GM19328 (cell line): ENCODE data around the gene QSOX1.

Experiments
- ATAC-seq: cut with Tn5 transposase; IDR thresholded peaks from one replicate; pipeline ENCODE4 v1.9.1; 2021; ENCODE audit warnings: mild to moderate bottlenecking, moderate library complexity; ENCODE audit not compliant: unreplicated experiment

Gene QSOX1

DNA sequence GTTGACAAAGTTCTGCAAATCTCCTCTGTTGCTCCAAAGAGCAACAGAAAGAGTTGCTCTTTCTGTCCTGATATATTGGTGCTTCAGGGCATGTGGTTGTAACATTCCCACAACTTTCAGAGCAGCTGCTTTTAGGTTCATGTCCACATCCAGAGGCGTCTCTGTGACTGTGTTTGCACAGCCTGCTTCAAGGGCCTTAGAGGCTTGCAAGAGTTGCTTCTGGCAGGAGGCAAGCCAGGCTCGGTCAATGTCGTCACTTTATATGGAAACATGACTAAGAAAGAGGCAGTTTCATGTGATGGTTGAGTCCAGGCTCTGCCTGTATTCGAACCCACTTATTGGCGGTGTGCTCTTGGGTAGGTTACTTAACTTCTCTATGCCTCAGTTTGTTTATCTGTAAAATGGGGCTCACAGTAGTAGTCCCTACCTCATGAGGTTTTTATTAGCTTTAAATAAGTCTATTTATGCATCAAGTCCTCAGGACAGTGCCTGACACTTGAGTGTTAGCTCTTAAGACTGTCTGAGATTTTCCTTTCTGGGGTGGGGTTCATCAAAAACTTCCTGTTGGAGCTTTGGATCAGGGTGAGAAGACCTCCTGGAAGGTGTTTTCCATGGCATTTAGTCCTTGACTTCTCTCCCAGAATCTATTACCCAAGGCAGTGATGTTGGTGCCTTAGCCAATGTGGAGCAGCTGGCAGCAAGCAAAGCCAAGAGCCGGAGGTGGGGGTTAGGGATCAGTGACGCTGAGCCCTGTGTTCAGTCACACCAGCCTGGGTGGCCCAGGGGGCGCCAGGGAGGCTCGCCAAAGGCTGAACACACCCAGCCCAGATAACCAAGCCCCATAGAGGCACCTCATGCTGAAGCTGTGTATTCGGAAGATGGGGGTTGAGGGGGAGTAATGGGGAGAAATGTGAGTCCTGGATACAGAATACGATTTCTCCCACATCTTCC lies 94.3 kb downstream of the QSOX1 start:
- ATAC-seq, result no peak

DNA sequence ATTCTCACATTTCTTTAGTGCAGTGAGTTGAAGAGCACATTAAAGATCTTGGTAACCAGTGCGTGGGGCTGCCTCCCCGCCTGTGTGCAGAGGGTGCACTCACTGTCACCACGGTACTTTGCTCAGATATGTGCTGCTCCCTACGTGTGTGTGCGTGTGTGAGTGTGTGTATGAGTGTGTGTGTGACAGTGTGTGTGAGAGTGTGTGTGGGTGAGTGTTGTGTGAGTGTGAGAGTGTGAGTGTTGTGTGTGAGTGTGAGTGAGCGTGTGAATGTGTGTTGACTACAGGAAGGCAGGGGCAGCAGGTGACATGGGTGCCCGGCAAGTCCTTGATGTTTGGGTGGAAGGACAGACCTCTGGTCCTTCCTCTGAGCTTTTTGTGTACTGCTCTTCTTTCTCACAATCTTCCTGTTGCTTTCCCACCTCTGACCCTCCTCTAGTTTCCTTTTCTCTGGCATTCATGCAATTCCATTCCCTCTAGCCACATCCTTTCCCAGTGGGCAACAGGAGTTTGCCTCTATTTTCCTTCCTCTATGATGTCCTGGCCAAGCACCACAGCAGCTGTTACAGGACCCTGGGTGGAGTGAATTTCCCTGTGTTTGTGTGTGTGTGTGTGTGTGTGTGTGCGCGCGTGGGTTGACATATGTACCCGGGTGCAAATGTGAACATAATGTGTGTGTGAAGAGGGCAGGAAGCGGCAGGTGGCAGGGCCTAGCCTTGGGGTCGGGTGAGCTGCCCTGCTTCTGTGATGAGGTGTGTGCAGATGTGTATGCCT lies 95.2 kb downstream of the QSOX1 start:
- no peak for ATAC-seq

- ATAC-seq, result no peak
These were observed 95.8 kb downstream of the QSOX1 start for GRCh38 chr1:180250499-180250770.

DNA sequence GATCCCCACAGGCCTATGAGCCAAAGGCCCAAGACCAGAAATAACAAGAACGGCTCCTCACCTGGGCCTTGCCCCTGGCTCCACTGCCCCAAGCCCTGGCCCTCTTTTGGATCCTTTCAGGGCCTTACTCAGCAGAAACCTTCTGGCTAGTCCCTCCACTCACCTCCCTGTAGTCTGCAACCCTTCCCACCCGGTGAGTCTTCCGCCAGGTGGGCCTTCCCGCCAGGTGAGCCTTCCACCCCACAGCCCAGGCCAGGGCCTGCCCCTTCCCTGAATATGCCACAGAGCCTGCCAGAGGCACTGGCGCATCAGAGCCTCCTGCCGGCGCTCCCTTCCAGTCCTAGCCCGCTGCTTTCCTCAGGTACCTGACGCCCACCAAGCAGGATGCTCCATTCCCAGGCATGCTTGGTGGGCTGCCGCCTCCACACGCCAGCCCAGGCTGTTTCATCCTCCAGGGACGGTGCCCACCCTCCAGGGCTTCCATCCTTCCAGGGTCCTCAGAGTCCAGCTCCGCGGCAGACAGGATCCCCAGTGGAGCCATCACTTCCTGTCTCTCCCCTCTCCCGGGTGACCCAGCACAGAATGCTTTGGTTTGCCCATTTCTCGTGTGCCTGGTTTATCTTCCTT lies 96.3 kb downstream of the QSOX1 start:
- ATAC-seq, result no peak

DNA sequence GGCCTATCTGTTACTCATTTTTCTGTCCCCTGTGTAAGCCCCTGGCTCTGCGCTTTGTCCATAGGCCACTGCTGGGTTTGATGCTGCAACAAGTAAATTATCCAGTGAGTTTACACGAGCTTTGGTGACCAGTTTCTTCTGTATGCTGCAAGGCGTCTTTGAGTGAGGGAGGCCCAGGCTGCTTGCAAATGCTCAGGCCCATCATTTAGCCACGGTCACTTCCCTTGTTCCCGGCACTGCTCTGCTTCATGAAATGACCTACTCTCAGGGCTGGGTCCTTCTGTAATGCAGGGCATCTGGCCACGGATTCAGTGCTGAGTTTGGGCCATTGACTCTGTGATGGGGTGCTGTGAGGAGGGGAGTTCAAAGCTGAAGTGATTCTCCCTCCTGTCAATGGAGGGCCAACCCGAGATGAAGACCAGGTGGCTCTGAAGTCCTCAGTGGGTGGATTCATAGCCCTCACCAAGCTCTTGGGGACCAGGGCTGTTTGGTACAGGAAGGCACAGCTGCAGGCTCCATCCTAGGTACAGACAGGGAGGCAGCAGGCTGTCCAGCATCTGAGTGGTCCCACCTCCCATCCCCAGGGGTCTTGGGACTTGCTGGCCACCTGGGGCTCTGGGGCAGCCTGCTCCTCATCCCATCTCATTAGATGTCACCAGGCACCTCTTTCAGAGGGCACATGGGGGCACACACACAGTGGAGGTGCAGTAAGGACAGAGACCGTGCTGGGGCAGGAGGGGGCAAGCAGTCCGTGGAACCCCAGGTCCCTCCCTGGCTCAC lies 97.0 kb downstream of the QSOX1 start:
- ATAC-seq, result no peak

DNA sequence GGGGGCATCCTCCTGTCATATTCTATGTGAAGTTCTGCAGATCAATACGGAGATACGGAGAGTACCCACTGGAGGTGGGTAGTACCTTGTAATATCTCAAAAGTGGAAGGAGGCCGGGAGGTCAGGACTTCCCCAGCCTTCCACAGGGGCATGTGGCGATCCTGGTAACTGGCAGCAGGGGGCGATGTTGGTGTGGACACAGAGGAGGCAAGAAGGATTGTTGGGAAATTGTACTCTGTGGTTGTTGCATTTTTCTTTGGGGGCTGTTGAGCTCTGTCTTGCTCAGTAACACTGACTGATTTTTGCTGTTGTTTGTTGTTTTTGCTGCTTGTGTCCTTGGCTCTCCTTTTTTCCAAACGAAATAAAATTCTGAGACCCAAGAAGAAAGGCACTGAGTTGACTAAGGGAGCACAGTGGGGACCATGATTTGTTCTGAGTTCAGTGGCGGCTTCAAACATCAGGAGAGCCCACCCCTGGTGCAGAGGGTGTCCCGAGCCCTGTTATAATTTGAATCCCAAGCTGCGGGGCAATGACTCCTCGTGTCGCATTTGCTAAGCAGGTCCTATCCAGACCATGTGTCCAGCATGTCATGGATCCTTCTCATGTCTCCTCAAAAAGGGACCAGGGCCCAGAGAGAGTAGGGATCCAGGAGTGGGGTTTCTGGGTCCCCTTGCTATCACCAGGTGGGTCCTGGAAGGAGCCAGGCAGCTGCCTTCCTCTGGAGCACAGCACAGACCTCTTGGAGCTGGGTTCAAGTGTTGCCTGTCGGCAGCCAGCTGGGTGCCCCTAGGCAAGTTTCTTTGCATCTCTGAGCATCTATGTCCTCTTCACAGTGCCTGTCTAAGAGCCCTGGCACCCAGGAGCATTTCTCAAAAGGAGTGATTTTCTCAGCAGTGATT lies 98.2 kb downstream of the QSOX1 start:
- no peak for ATAC-seq
